HG02610 (cell line): ENCODE measurements around the gene UPF1.
A peak's percentile ranks its signal among the peaks of the same experiment; 100 is the strongest.

ENCODE experiments used
- ATAC-seq: cut with Tn5 transposase; IDR thresholded peaks from one replicate; pipeline ENCODE4 v1.9.1; 2021; ENCODE audit warnings: mild to moderate bottlenecking, moderate library complexity; ENCODE audit not compliant: unreplicated experiment

UPF1 gene

DNA sequence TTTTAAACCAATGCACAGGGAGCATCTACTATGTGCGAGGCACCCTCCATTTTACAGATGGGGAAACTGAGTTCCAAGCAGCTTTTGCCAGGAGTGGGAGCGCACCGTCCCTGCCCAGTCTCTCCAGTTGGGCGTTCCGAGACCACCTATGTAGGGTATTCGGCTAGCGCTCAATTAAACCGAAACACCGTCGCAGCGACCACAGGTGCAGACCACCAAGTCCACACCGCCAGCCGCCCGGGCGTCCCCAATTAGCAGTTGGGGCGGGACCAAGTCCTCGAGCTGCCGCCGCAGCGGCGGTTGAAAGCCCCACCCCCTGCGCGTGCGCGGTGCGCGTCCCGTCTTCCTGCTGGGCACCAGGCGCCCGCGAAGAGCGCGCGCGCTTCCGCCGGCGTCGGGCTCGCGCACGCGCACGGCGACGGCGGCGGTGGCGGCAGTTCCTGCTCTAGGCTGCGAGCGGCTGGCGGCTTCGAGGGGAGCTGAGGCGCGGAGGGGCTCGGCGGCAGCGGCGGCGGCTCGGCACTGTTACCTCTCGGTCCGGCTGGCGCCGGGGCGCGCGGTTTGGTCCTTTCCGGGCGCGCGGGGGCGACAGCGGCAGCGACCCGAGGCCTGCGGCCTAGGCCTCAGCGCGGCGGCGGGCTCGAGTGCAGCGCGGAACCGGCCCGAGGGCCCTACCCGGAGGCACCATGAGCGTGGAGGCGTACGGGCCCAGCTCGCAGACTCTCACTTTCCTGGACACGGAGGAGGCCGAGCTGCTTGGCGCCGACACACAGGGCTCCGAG is at the start of gene UPF1:
TSS of gene UPF1 (plus strand) at position 436 of the 782 bp plus-strand sequence. CDS start at position 687, 251 bp downstream.
- peak; percentile 71 for ATAC-seq

DNA sequence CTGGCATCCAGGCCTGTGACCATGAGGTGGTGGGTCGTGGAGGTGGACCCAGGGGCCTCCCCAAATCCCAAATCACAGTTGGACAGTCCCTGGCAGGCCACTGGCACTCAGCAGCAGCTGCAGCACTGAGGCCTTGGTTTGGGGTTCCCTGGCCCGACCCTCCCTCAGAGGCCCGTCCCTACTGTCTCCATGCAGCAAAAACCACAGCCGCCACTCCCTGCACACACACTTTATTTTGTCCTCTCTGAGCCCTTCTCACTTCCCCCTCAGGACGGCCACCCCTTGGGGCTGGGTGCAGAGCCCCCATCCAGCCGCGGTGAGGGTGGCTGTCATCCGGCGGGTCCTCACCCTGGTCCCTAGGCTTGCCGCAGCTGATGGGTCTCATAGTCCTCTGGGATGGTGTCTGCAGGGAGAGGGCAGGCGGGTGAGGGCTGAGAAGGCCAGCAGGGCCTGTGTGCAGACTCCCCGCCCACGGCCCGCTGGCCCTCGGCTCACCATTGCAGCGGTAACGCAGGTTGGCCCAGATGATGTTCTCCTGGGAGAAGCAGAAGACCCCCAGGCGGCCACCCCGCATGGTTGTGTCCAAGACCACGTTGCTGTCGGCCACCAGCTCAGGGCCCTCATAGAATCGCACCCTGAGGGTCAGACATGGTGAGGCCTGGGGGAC is 49.1 kb upstream of the UPF1 start:
- no peak for ATAC-seq

DNA sequence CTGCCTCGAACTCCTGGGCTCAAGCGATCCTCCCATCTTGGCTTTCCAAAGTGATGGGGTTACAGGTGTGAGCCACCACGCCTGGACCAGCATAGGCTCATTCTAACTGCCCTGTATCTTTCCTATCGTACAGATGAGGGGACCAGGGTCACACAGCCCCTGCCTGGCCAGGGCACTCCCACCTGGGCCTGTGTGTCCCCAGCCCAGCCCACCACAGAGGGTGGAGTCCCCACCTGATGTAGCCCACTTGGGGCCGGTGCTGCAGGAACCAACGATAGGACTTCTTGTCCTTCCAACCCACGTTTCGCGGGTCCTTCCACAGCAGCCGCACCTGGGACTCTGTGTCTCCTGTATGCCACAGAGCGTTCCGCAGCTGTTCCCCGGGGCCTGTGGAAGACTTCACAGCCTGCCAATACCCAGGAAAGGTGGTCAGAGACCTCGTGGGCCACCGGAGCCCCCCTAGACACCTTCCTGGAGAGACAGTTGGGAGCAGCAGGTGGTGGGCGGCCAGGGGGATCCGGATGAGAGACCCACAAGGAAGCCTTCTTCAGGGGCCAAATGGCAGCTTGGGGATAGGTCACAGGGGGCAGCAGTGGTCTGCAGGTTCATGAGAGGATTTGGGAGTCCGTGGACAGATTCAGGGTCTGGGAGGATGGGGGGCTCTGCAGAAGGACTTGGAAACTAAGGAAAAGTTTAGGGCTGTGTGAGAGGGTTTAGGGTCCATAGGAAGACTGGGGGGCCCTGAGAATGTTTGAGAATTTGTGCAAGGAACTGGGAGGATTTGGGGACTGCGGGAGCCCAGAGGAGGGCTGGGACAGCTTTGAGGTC is 47.6 kb upstream of the UPF1 start:
- ATAC-seq: no peak

GRCh38 chr19:18784786-18785120 is 47.0 kb upstream of the UPF1 start:
- no peak for ATAC-seq

DNA sequence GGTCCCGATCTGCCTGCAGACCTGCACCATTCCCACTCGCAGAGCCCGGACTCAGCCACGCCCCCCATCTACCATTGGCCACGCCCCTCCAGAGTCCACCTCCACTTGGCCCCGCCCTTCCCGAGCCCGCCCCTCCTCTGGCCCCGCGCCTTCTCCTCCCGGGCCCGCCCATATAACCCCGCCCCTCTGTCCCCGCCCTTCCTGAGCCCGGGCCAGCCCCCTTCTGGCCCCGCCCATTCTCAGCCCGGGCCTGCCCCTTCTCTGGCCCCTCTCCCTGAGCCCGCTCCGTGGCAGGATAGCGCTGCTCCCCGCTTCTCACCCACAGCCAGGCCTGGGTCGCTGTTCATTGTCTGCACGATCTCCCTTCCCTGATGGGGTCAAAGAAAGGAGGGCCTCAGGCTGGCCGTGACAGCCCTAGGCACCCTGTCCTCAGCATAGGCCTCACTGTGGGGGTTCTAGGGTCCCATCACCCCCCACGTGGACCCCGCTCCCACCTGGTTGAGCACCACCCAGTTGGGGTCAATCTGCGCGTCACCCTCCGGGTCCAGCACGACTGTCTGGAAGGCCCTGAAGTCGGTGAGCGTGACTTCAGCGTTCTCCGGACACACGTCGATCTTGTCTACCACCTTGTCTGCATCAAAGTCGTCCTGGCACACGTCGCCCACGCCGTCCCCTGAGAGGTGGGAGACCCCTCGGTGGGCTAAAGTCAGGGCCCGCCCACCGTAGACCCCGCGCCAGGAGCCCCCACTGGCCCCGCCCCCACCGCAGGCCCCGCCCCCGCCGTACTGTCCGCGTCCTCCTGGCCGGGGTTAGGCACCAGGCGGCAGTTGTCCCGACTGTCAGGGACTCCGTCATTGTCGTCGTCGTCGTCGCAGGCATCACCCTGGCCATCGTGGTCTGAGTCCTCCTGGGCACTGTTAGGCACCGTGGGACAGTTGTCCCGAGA is 46.3 kb upstream of the UPF1 start:
- no peak for ATAC-seq

- no peak for ATAC-seq
Measured at GRCh38 chr19:18788529-18789421, 43.0 kb upstream of the UPF1 start.

DNA sequence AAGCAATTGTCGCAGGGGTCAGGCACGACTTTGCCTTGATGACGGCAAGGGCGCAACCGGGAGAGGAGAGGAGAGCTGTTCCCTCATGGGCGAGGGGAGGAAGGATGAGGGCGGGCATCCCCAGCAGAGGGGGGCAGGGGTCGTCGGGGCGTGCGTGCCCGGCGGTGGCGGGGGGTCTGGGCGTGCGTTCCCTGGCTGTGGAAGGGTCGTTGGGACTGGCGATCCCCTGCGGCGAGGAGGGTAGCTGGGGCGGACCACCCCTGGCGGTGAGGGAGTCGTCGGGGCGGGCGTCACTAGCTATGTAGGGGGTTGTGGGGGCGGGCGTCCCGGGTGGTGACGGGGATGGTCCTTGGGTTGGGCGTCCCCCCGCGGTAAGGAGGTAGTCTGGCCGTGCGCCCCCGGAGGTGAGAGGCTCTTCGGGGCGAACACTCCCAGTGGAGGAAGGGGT is 42.3 kb upstream of the UPF1 start:
- ATAC-seq: no peak

- no peak for ATAC-seq
Measured at GRCh38 chr19:18789883-18790565, 41.7 kb upstream of the UPF1 start.

- ATAC-seq: no peak
Measured at GRCh38 chr19:18790566-18791314, 41.0 kb upstream of the UPF1 start, which contains the start of gene COMP. Gene COMP (minus strand): TSS chr19:18791305. CDS start chr19:18791269, 36 bp downstream.

DNA sequence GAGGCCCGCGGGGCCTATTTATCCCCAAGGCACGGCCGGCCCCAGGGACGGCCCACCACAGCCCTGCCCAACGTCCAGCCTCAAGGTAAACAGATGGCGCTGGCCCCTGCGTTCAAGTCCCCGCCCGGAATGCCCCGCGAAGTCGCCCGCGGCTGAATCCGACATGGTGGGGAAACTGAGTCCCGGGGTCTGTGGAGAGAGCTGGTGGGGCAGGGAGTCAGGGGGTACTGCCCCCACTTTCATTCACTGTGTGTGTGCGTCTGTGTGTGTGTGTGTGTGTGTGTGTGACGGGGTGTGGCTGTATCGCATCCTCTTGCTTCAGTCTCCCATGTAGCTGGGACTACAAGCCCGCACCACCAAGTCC is 40.5 kb upstream of the UPF1 start:
- ATAC-seq: no peak

- no peak for ATAC-seq
Measured at GRCh38 chr19:18792661-18793060, 39.1 kb upstream of the UPF1 start.

GRCh38 chr19:18793144-18794028 is 38.4 kb upstream of the UPF1 start:
- no peak for ATAC-seq

DNA sequence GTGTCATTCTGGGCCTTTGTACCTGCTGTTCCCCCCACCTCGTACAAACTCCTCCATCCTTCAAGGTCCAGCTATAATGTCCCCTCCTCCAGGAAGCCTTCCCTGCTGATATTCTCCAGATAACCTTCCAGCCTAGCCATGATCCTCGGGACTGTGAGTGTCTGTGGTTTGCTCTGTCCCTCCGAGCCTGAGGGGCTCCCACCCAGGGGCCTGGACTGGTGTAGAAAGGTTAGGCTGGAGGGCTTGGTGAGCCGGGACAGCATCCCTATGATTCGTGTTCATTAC is 37.8 kb upstream of the UPF1 start:
- no peak for ATAC-seq

- no peak for ATAC-seq
Measured at GRCh38 chr19:18794692-18795091, 37.1 kb upstream of the UPF1 start.

DNA sequence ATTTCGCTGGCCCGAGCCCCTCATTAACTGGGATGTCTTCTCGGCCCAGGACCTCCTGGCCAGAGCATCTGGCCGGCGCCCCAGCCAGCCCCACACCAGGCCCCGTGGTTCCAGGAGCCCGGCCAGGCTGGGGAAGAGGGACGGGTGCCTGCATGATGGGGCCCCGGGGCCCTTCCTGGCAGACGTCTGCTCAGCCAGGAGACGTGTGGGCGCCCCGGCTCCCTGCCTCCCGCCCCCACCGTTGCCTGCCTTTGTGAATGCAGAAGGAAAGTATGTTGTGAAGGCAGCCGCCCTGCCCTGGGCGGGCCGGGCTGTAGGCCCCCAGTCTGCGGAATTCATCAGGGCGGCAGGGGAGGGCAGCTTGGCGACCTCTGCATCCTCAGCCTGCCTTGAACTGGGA is 36.2 kb upstream of the UPF1 start:
- ATAC-seq: no peak

DNA sequence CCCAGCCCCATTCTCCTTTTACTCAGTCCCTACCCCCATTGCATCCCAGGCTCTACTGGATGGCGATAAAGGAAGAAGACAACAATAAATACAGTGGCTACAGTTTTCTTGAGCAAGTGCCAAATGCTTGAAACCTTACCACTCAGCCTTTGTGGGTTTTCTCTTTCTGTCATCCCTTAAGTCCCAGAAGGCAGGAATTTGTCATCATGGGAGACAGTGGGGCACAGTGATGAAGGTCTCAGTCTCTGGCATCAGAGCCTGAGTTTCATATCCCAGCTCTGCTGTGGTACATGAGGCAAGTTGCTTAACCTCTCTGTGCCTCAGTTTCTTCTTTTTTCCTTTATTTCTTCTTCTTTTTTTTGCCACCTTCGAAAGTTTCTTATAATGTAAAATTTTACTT is 35.5 kb upstream of the UPF1 start:
- ATAC-seq: no peak
